SK-N-SH (cell line): ENCODE data around the gene ASCC2. TPM values are rescaled to one million over a fixed set of nuclear protein-coding genes. Genes with fewer than 3 reads are reported as not detected.
"Not testable (repeated sequence)": the region's sequence is repeated elsewhere in the genome, so short reads cannot be mapped to it uniquely, and the experiment has no call there.

Source experiments
- CTCF ChIA-PET: fragments of 300-600, 350-600 bp; formaldehyde crosslinking; extraction: SDS; loops from one replicate; lab custom pipeline; 2021; lab: Yijun Ruan, JAX
- POLR2A ChIA-PET: fragments of 350-600 bp; sonication (Branson Sonifier 250); formaldehyde crosslinking; extraction: SDS; loops from one replicate; lab custom pipeline; 2020; ENCODE audit warnings: antibody characterized with exemption, inconsistent platforms; lab: Yijun Ruan, JAX
- DNase-seq: peaks from one replicate; pipeline ENCODE4 v3.0.0; 2012
- H2AFZ ChIP-seq: fragments of 200-600 bp; sonication (generic); 2 replicates; pipeline ENCODE4 v1.8.1; 2016; ENCODE audit warnings: antibody characterized with exemption, mild to moderate bottlenecking, low read depth
- H3F3A ChIP-seq: fragments of 200-600 bp; sonication (generic); replicated peaks from 2 replicates; pipeline ENCODE3; 2016; ENCODE audit warnings: antibody characterized with exemption, mild to moderate bottlenecking; ENCODE audit not compliant: insufficient read depth
- H3K27ac ChIP-seq, 2 experiments: fragments of 200-500 bp in 1 of 2; fragments of 200-600 bp in 1 of 2; sonication (Bioruptor generic) in 1 of 2; sonication (generic), shearing (Covaris generic) in 1 of 2; 2 replicates each; pipeline versions ENCODE4 v1.5.1 to v1.6.1; 2014 to 2016; ENCODE audit warnings: low read depth in 2 of 2, inconsistent platforms in 1 of 2, low read length in 1 of 2, mild to moderate bottlenecking in 1 of 2, mixed read lengths in 1 of 2
- H3K27me3 ChIP-seq: fragments of 200-600 bp; sonication (generic), shearing (Covaris generic); 2 replicates; pipeline ENCODE4 v1.6.1; 2016; ENCODE audit warnings: mixed run types; ENCODE audit not compliant: insufficient read depth
- H3K36me3 ChIP-seq, 2 experiments: fragments of 200-500 bp in 1 of 2; fragments of 200-600 bp in 1 of 2; sonication (Bioruptor generic) in 1 of 2; sonication (generic) in 1 of 2; replicated peaks in 1 of 2; 2 replicates each; pipeline versions ENCODE3 to v1.5.1; 2014 to 2016; ENCODE audit warnings: low read length in 1 of 2, mild to moderate bottlenecking in 1 of 2; ENCODE audit not compliant: insufficient read depth in 2 of 2, control insufficient read depth in 1 of 2
- H3K4me1 ChIP-seq, 2 experiments: fragments of 200-500 bp in 1 of 2; fragments of 200-600 bp in 1 of 2; sonication (Bioruptor generic) in 1 of 2; sonication (generic), shearing (Covaris generic) in 1 of 2; 2 replicates each; pipeline versions ENCODE4 v1.5.1 to v1.6.1; 2014 to 2016; ENCODE audit warnings: low read depth in 1 of 2, low read length in 1 of 2, mixed run types in 1 of 2; ENCODE audit not compliant: insufficient read depth in 2 of 2, control insufficient read depth in 1 of 2
- H3K4me2 ChIP-seq: fragments of 200-600 bp; sonication (generic), shearing (Covaris generic); 2 replicates; pipeline ENCODE4 v1.6.1; 2017; ENCODE audit warnings: mixed run types
- H3K4me3 ChIP-seq, 2 experiments: fragments of 200-500 bp in 1 of 2; fragments of 200-600 bp in 1 of 2; sonication (Bioruptor generic) in 1 of 2; sonication (generic), shearing (Covaris generic) in 1 of 2; 2 replicates each; pipeline versions ENCODE4 v1.5.1 to v1.8.1; 2014 to 2016; ENCODE audit warnings: low read depth in 2 of 2, inconsistent platforms in 1 of 2, low read length in 1 of 2, mild to moderate bottlenecking in 1 of 2, mixed read lengths in 1 of 2, moderate library complexity in 1 of 2
- H3K79me2 ChIP-seq: fragments of 200-600 bp; sonication (generic); 2 replicates; pipeline ENCODE4 v1.8.1; 2017; ENCODE audit warnings: mild to moderate bottlenecking; ENCODE audit not compliant: insufficient read depth
- H3K9ac ChIP-seq: fragments of 200-600 bp; sonication (generic); 2 replicates; pipeline ENCODE4 v1.6.1; 2017; ENCODE audit warnings: mixed run types
- H3K9me2 ChIP-seq: fragments of 200-600 bp; sonication (generic); 2 replicates; pipeline ENCODE4 v1.6.1; 2017; ENCODE audit warnings: mixed run types
- H3K9me3 ChIP-seq: fragments of 200-600 bp; sonication (generic); 2 replicates; pipeline ENCODE4 v1.6.1; 2017; ENCODE audit warnings: mixed run types, mild to moderate bottlenecking, moderate library complexity
- H4K20me1 ChIP-seq: fragments of 200-600 bp; sonication (generic); 2 replicates; pipeline ENCODE4 v1.6.1; 2017; ENCODE audit warnings: mild to moderate bottlenecking, mixed run types; ENCODE audit not compliant: insufficient read depth
- EZH2phosphoT487 ChIP-seq: fragments of 200-600 bp; sonication (generic); IDR thresholded peaks from 2 replicates; pipeline ENCODE4 v1.6.1; 2017; ENCODE audit warnings: low read depth, mixed run types, mild to moderate bottlenecking, antibody characterized with exemption, moderate library complexity, borderline replicate concordance
- FOXM1 ChIP-seq: IDR thresholded peaks from 2 replicates; pipeline ENCODE4 v1.4.0; 2012; ENCODE audit warnings: low read depth, mild to moderate bottlenecking
- GABPA ChIP-seq: IDR thresholded peaks from 2 replicates; pipeline ENCODE4 v1.4.0; 2012; ENCODE audit warnings: low read depth, mild to moderate bottlenecking
- GATA2 ChIP-seq: sonication (generic); formaldehyde crosslinking; IDR thresholded peaks from 2 replicates; pipeline ENCODE4 v1.5.0; 2020; ENCODE audit warnings: mild to moderate bottlenecking, missing genetic modification reagents
- JUND ChIP-seq: IDR thresholded peaks from 2 replicates; pipeline ENCODE4 v1.4.0; 2012
- NRF1 ChIP-seq: IDR thresholded peaks from 2 replicates; pipeline ENCODE4 v1.6.1; 2012; ENCODE audit warnings: low read depth, mild to moderate bottlenecking, low read length
- POLR2AphosphoS5 ChIP-seq: IDR thresholded peaks from 2 replicates; pipeline ENCODE4 v1.6.1; 2012; ENCODE audit warnings: low read depth, low read length
- RXRA ChIP-seq: IDR thresholded peaks from 2 replicates; pipeline ENCODE4 v1.4.0; 2012; ENCODE audit warnings: low read depth, mild to moderate bottlenecking, borderline replicate concordance
- SMC3 ChIP-seq: IDR thresholded peaks from 2 replicates; pipeline ENCODE4 v1.6.1; 2012; ENCODE audit warnings: low read depth, low read length, improper control_type of control experiment
- TAF1 ChIP-seq: IDR thresholded peaks from 2 replicates; pipeline ENCODE4 v1.6.1; 2012; ENCODE audit warnings: low read depth, mild to moderate bottlenecking, low read length, moderate library complexity, borderline replicate concordance
- TEAD4 ChIP-seq: IDR thresholded peaks from 2 replicates; pipeline ENCODE4 v1.4.0; 2012; ENCODE audit warnings: mild to moderate bottlenecking, borderline replicate concordance; ENCODE audit not compliant: insufficient read depth
- YY1 ChIP-seq: IDR thresholded peaks from 2 replicates; pipeline ENCODE4 v1.4.0; 2012; ENCODE audit warnings: low read depth, mild to moderate bottlenecking
- WGBS: methylation state at CpG from one replicate; pipeline ENCODE4 v1.1.6; 2017; ENCODE audit warnings: low lambda C conversion rate; 5-methylcytosine and 5-hydroxymethylcytosine counted together
- polyA plus RNA-seq, 3 experiments: library from polyadenylated mRNA; depleted of rRNA; stranded (reverse); fragments of >200 nt; gene quantifications; 2 replicates each; pipeline ENCODE4 v1.2.3, GENCODE V29; 2012
- TF ChIP-seq, protein P1 (sequence below): IDR thresholded peaks from 2 replicates; pipeline ENCODE4 v1.6.1; 2012; ENCODE audit warnings: mild to moderate bottlenecking, low read depth, low read length, moderate library complexity
- TF ChIP-seq, protein P2 (sequence below): IDR thresholded peaks from 2 replicates; pipeline ENCODE4; 2012

ASCC2 gene
- polyA plus RNA-seq, 1 of the 3 experiments (the other 2 are of a cell fraction) = 82.0 TPM

DNA sequence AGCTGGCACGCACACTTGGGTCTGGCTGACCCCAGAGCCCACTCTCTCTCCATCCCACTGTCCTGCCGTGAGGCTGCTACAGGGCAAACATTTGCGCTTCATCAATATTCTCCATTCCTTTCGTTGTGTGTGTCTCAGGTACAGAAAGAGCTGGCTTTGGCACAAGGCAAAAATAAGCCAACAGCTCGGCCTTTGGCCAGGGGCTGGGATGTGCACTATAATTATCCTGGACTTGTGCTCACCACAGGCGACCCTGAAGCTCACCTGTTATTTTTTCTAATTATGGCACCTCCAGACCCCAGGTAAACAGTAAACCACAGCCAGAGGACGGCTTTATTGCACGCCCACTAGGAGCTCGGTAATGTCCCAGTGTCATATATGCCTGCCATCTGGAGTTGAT, 82.2 kb downstream of the ASCC2 start:
- CTCF ChIA-PET = interaction anchor here (1.5 kb wide), 2 partner anchors 66 to 333 kb away, joined by 3 to 4 read pairs; no protein-coding TSS in a partner anchor
- Histone ChIP-seq H4K20me1 (0 out of 2 replicates have a peak, but pooled peaks cover 3% of the 10 kb centered on the region), H3K4me3 (no peak overlapping the region)
- no peak for TF ChIP-seq YY1
- TF ChIP-seq, all 33 proteins: peak for 0
- Histone ChIP-seq H3K27me3 (no peaks in the 10 kb centered on the region), H3K4me2 (no peak overlapping the region), H3K36me3 (no peaks in the 10 kb centered on the region), H3K4me1 (no peaks in the 10 kb centered on the region), H3F3A (peaks cover 3% of the 10 kb centered on the region), H2AFZ (no peak overlapping the region), H3K27ac (no peak overlapping the region), H3K9ac (no peak overlapping the region), H3K9me2 (no peaks in the 10 kb centered on the region), H3K79me2 (peaks cover 3% of the 10 kb centered on the region; the same call in 1 of the 2 replicates), H3K9me3 (no peaks in the 10 kb centered on the region)
- DNase-seq = no peak
- POLR2A ChIA-PET = no interaction called here
- WGBS = 87% methylated on average over 9 of the region's 9 CpGs

DNA sequence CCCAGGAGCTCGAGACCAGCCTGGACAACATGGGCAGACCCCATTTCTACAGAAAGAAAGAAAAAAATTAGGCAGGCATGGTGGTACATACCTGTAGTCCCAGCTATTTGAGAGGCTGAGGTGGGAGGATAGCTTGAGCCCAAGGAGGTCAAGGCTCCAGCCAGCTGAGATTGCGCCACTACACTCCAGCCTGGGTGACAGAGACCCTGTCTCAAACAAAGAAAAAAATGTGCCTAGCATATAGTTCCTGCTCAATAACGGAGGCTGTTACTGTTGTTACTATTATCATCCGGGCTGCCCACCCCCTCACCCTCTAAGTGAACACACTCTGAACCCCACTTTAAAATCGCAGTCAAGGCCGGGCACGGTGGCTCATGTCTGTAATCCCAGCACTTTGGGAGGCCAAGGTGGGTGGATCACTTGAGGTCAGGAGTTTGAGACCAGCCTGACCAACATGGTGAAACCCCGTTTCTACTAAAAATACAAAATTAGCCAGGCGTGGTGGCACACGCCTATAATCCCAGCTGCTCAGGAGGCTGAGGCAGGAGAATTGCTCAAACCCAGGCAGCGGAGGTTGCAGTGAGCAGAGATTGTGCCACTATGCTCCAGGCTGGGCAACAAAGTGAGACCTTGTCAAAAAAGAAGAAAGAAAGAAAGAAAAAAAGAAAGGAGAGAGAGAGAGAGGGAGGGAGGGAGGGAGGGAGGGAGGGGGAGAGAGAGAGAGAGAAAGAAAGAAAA, 83.2 kb downstream of the ASCC2 start:
- H3K4me2 ChIP-seq, H3K4me3 ChIP-seq, H3K4me1 ChIP-seq, H3K9me3 ChIP-seq, H4K20me1 ChIP-seq, H2AFZ ChIP-seq, H3K79me2 ChIP-seq, H3K27ac ChIP-seq, H3K9ac ChIP-seq, H3K27me3 ChIP-seq, H3K9me2 ChIP-seq, DNase-seq, H3K36me3 ChIP-seq, H3F3A ChIP-seq, POLR2A ChIA-PET: not testable (repeated sequence)
- 93% methylated on average over 11 of the region's 11 CpGs for WGBS
- CTCF ChIA-PET = interaction anchor here (0.6 to 1.5 kb wide), 5 partner anchors 65 to 554 kb away, joined by 3 to 4 read pairs (median 3); no protein-coding TSS in a partner anchor

DNA sequence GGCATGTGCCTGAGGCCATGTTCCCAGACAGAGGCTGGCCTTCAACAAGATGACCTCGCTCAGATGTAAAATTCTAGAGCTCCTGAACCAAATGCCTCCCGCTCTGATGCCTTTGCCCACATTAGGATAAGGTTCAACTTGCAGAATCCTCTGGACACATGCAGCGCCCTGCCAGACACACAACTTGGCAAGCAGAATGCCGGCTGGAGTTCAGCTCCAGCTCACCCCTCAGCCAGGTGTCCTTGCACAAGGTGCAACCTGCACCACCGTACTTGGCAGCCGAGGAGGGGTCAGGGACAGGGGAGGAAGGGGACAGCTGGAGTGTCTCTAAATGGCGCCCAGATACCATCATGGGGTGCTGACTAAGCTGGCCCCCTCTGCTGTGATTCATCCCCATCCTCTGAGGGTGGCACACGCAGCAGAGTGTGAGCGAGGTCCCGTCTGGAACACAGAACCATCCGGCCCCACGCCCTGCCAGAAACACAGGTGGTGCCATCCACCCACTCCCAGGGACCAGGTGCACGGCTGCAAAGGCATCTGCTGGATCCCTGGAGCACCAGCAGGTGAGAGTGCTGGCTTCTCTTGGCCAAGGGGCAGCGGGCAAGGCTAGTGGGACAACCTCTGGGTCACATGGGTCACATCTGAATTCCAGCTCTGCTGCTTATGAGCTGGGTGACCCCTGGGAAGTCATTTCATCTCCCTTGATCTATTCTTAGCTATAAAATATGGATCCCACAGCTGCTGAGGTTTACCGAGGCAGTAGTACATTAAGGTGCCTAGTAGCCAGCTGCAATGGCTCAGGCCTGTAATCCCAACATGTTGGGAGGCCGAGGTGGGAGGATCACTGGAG, 84.0 kb downstream of the ASCC2 start:
- no peak overlapping the region for H3K4me3 ChIP-seq
- H3K9me3 ChIP-seq = no peaks in the 10 kb centered on the region
- no peak for DNase-seq
- no peak overlapping the region for H3K9ac ChIP-seq
- WGBS = 85% methylated on average over 7 of the region's 16 CpGs
- no peak overlapping the region for H3K4me2 ChIP-seq
- 0 out of 2 replicates have a peak, but pooled peaks cover 3% of the 10 kb centered on the region for H4K20me1 ChIP-seq
- no peaks in the 10 kb centered on the region for H3K36me3 ChIP-seq
- H3K27me3 ChIP-seq = no peaks in the 10 kb centered on the region
- H3K79me2 ChIP-seq = no peaks in the 10 kb centered on the region
- TF ChIP-seq JUND (no peak), TAF1 (no peak), GABPA (no peak), POLR2AphosphoS5 (no peak), GATA2 (no peak), NRF1 (no peak), RXRA (no peak), FOXM1 (no peak), TEAD4 (no peak), SMC3 (no peak), EZH2phosphoT487 (no peak)
- TF ChIP-seq, protein P1, sequence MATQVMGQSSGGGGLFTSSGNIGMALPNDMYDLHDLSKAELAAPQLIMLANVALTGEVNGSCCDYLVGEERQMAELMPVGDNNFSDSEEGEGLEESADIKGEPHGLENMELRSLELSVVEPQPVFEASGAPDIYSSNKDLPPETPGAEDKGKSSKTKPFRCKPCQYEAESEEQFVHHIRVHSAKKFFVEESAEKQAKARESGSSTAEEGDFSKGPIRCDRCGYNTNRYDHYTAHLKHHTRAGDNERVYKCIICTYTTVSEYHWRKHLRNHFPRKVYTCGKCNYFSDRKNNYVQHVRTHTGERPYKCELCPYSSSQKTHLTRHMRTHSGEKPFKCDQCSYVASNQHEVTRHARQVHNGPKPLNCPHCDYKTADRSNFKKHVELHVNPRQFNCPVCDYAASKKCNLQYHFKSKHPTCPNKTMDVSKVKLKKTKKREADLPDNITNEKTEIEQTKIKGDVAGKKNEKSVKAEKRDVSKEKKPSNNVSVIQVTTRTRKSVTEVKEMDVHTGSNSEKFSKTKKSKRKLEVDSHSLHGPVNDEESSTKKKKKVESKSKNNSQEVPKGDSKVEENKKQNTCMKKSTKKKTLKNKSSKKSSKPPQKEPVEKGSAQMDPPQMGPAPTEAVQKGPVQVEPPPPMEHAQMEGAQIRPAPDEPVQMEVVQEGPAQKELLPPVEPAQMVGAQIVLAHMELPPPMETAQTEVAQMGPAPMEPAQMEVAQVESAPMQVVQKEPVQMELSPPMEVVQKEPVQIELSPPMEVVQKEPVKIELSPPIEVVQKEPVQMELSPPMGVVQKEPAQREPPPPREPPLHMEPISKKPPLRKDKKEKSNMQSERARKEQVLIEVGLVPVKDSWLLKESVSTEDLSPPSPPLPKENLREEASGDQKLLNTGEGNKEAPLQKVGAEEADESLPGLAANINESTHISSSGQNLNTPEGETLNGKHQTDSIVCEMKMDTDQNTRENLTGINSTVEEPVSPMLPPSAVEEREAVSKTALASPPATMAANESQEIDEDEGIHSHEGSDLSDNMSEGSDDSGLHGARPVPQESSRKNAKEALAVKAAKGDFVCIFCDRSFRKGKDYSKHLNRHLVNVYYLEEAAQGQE = no peak
- TF ChIP-seq, protein P2, sequence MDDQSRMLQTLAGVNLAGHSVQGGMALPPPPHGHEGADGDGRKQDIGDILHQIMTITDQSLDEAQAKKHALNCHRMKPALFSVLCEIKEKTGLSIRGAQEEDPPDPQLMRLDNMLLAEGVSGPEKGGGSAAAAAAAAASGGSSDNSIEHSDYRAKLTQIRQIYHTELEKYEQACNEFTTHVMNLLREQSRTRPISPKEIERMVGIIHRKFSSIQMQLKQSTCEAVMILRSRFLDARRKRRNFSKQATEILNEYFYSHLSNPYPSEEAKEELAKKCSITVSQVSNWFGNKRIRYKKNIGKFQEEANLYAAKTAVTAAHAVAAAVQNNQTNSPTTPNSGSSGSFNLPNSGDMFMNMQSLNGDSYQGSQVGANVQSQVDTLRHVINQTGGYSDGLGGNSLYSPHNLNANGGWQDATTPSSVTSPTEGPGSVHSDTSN = no peak
- H2AFZ ChIP-seq = no peak overlapping the region
- CTCF ChIA-PET = interaction anchor here (0.9 to 1.3 kb wide), 4 partner anchors 64 to 335 kb away, joined by 3 to 4 read pairs (median 3); no protein-coding TSS in a partner anchor
- H3K27ac ChIP-seq = no peak overlapping the region
- H3K4me1 ChIP-seq = no peaks in the 10 kb centered on the region
- no peaks in the 10 kb centered on the region for H3F3A ChIP-seq
- POLR2A ChIA-PET = no interaction called here
- no peaks in the 10 kb centered on the region for H3K9me2 ChIP-seq
